SK-N-MC (cell line): ENCODE data around the gene NDUFS7.

Experiments used
- DNase-seq: peaks from one replicate; pipeline ENCODE4 v3.0.0-alpha.2; 2011; ENCODE audit warnings: low read depth, low spot score
- H3K27ac ChIP-seq: fragments of 200-600 bp; sonication (generic); 2 replicates; pipeline ENCODE4 v1.5.1; 2016; ENCODE audit warnings: mixed run types
- H3K36me3 ChIP-seq: fragments of 200-600 bp; sonication (generic); 2 replicates; pipeline ENCODE4 v1.6.1; 2017; ENCODE audit warnings: antibody characterized with exemption, low read length, mixed read lengths; ENCODE audit not compliant: insufficient read depth
- H3K4me3 ChIP-seq: fragments of 200-600 bp; sonication (generic); 2 replicates; pipeline ENCODE4 v1.5.1; 2016
- H3K9ac ChIP-seq: fragments of 200-600 bp; sonication (generic); 2 replicates; pipeline ENCODE4 v1.8.0; 2017; ENCODE audit warnings: mixed run types, mixed read lengths; ENCODE audit not compliant: insufficient read length
- H3K9me3 ChIP-seq: fragments of 200-600 bp; sonication (generic); 2 replicates; pipeline ENCODE4 v1.6.1; 2017; ENCODE audit warnings: low read depth, mild to moderate bottlenecking, antibody characterized with exemption, low read length, moderate library complexity, mixed read lengths
- EZH2 ChIP-seq: fragments of 200-600 bp; sonication (generic); IDR thresholded peaks from one replicate; pipeline ENCODE4 v1.6.1; 2017; ENCODE audit warnings: antibody characterized with exemption
- FOXP2 ChIP-seq: optimal IDR thresholded peaks from 2 replicates; pipeline ENCODE3; 2011; ENCODE audit warnings: mild to moderate bottlenecking, moderate library complexity; ENCODE audit not compliant: insufficient read depth; ENCODE audit errors: extremely low read length, control extremely low read depth
- POLR2AphosphoS5 ChIP-seq: IDR thresholded peaks from 2 replicates; pipeline ENCODE4 v1.6.1; 2012; ENCODE audit warnings: mild to moderate bottlenecking, low read depth, low read length, borderline replicate concordance

Gene NDUFS7

GRCh38 chr19:1440418-1440801 is 56.7 kb downstream of the NDUFS7 start:
- Histone ChIP-seq H3K4me3 (peak overlapping the region; percentile 97; the same call in 1 of the 2 replicates), H3K9ac (no peak overlapping the region), H3K27ac (no peak overlapping the region)

GRCh38 chr19:1441022-1441426 is 57.3 kb downstream of the NDUFS7 start:
- DNase-seq = no peak
- Histone ChIP-seq H3K9me3 (no peaks in the 10 kb centered on the region), H3K4me3 (no peak overlapping the region), H3K27ac (no peak overlapping the region), H3K36me3 (peaks cover 38% of the 10 kb centered on the region), H3K9ac (no peak overlapping the region)
- TF ChIP-seq EZH2 = no peak
- no peak for TF ChIP-seq FOXP2
- TF ChIP-seq POLR2AphosphoS5 = no peak

More at GRCh38 chr19:1440418-1440801, 56.7 kb downstream of the NDUFS7 start:
- H3K9me3 ChIP-seq = no peaks in the 10 kb centered on the region
- DNase-seq = no peak
- TF ChIP-seq POLR2AphosphoS5 (no peak), EZH2 (no peak), FOXP2 (no peak)
- H3K36me3 ChIP-seq = peaks cover 41% of the 10 kb centered on the region

GRCh38 chr19:1441677-1442438 is 58.2 kb downstream of the NDUFS7 start:
- no peaks in the 10 kb centered on the region for H3K9me3 ChIP-seq
- H3K9ac ChIP-seq = no peak overlapping the region
- H3K27ac ChIP-seq = peak overlapping the region; percentile 74
- TF ChIP-seq FOXP2 = no peak
- no peak for TF ChIP-seq POLR2AphosphoS5
- no peak for TF ChIP-seq EZH2
- H3K4me3 ChIP-seq = no peak overlapping the region
- DNase-seq = no peak
- peaks cover 38% of the 10 kb centered on the region for H3K36me3 ChIP-seq
